Gastroesophageal sphincter (tissue), 4 donors: ENCODE measurements around the gene ITGB1BP2. TPM values are rescaled to one million over a fixed set of nuclear protein-coding genes. Genes with fewer than 3 reads are reported as not detected.
"Not testable (repeated sequence)": the region's sequence is repeated elsewhere in the genome, so short reads cannot be mapped to it uniquely, and the experiment has no call there.

Experiments used
- ATAC-seq: fragments of 150-250 bp; one replicate; pipeline ENCODE4 v1.9.1; 2016; ENCODE audit warnings: mild to moderate bottlenecking, moderate library complexity
- H3K27ac ChIP-seq, 4 donors: fragments of 200-600 bp; sonication (generic) in 3 of 4; 1 replicate in 3 of 4; 2 replicates in 1 of 4; pipeline ENCODE4 v1.5.1; 2016 to 2019
- H3K27me3 ChIP-seq: fragments of 200-600 bp; sonication (generic); one replicate; pipeline ENCODE4 v1.5.1; 2019
- H3K36me3 ChIP-seq, 2 donors: fragments of 200-600 bp; sonication (generic); one replicate each; pipeline ENCODE4 v1.5.1; 2019; ENCODE audit warnings: control low read depth in 1 of 2
- H3K4me1 ChIP-seq, 3 donors: fragments of 200-600 bp; sonication (generic); 1 replicate in 2 of 3; 2 replicates in 1 of 3; pipeline ENCODE4 v1.5.1; 2016 to 2019; ENCODE audit warnings: control low read depth in 2 of 3
- H3K4me3 ChIP-seq, 2 donors: fragments of 200-600 bp; sonication (generic); one replicate each; pipeline ENCODE4 v1.5.1; 2019; ENCODE audit warnings: mild to moderate bottlenecking in 1 of 2, moderate library complexity in 1 of 2
- H3K9me3 ChIP-seq, 3 donors: fragments of 200-600 bp; sonication (generic); one replicate each; pipeline ENCODE4 v1.5.1; 2017 to 2019; ENCODE audit warnings: control low read depth in 2 of 3
- CTCF ChIP-seq, 4 experiments: fragments of 200-600 bp in 2 of 4; fragments of 450-650 bp in 2 of 4; sonication (generic) in 1 of 4; IDR thresholded peaks; one replicate each; pipeline ENCODE4 v1.5.1; 2017 to 2019; ENCODE audit warnings: antibody characterized with exemption in 4 of 4, mild to moderate bottlenecking in 2 of 4, moderate library complexity in 2 of 4
- EP300 ChIP-seq: sonication (generic); formaldehyde crosslinking; IDR thresholded peaks from one replicate; pipeline ENCODE4 v1.6.1; 2017; ENCODE audit warnings: antibody characterized with exemption, mild to moderate bottlenecking
- POLR2A ChIP-seq, 2 donors: fragments of 450-650 bp; IDR thresholded peaks; one replicate each; pipeline ENCODE4 v1.6.1; 2017; ENCODE audit warnings: antibody characterized with exemption in 2 of 2, mild to moderate bottlenecking in 2 of 2, moderate library complexity in 1 of 2
- POLR2AphosphoS5 ChIP-seq: sonication (generic); formaldehyde crosslinking; IDR thresholded peaks from one replicate; pipeline ENCODE4 v1.6.1; 2017; ENCODE audit warnings: antibody characterized with exemption
- WGBS, 2 donors: methylation state at CpG; one replicate each; pipeline ENCODE4 v1.1.5; 2018; ENCODE audit warnings: low coverage in 1 of 2; 5-methylcytosine and 5-hydroxymethylcytosine counted together
- total RNA-seq, 4 donors: library from RNA; depleted of rRNA; stranded (reverse); fragments of >200 nt; gene quantifications; one replicate each; pipeline ENCODE4 v1.1.0, GENCODE V29; 2016

ITGB1BP2 gene
- total RNA-seq, 4 donors from 2014 or later: 7.1 to 37.5 (median 25.6) TPM

- Histone ChIP-seq H3K27me3 (no peaks in the 10 kb centered on the region), H3K4me3 (no peak overlapping the region), H3K9me3 (no peaks in the 10 kb centered on the region), H3K4me1 (peaks cover 0 to 20% (median 0%) of the 10 kb centered on the region in 3 donors), H3K36me3 (peaks cover 0 to 12% of the 10 kb centered on the region in 2 donors), H3K27ac (peak overlapping the region in 2 of 4 donors; percentile 19 to 20)
- no peak for TF ChIP-seq CTCF (IDR thresholded peaks at IDR 0.05)
- no peak for TF ChIP-seq POLR2A (IDR thresholded peaks at IDR 0.05)
- no peak for TF ChIP-seq EP300
- no peak for TF ChIP-seq POLR2AphosphoS5
- WGBS, 2 donors: 75 to 80% methylated on average over 2 of the region's 2 CpGs
- ATAC-seq: no peak
These were observed 3.0 kb downstream of the ITGB1BP2 start for GRCh38 chrX:71304561-71304960.

- Histone ChIP-seq H3K27ac (peak overlapping the region in 3 of 4 donors; percentile 20 to 63 (median 25)), H3K36me3 (no peaks in the 10 kb centered on the region), H3K9me3 (no peaks in the 10 kb centered on the region), H3K4me1 (no peaks in the 10 kb centered on the region), H3K4me3 (no peak overlapping the region), H3K27me3 (no peaks in the 10 kb centered on the region)
- 38 to 86% methylated on average over 7 of the region's 7 CpGs for WGBS, 2 donors
- no peak for ATAC-seq
- no peak for TF ChIP-seq EP300
- no peak for TF ChIP-seq POLR2A (IDR thresholded peaks at IDR 0.05)
- TF ChIP-seq CTCF (IDR thresholded peaks at IDR 0.05): no peak
These were observed 14.4 kb downstream of the ITGB1BP2 start for GRCh38 chrX:71315917-71316316.

GRCh38 chrX:71316959-71317358 is 15.4 kb downstream of the ITGB1BP2 start:
- H3K36me3 ChIP-seq, ATAC-seq, H3K4me3 ChIP-seq, H3K9me3 ChIP-seq, H3K27me3 ChIP-seq, H3K4me1 ChIP-seq: not testable (repeated sequence)
- no CpG with 5 or more reads among the region's 1 CpG for WGBS, 2 donors
- peak overlapping the region in 3 of 4 donors; percentile 25 to 63 (median 51) for H3K27ac ChIP-seq

- ATAC-seq: no peak
- H3K9me3 ChIP-seq: no peaks in the 10 kb centered on the region
- no peak for TF ChIP-seq EP300
- no peak for TF ChIP-seq CTCF (IDR thresholded peaks at IDR 0.05)
- TF ChIP-seq POLR2A (IDR thresholded peaks at IDR 0.05): no peak
- TF ChIP-seq POLR2AphosphoS5: no peak
- H3K27ac ChIP-seq: no peak overlapping the region
- peaks cover 0 to 6% (median 0%) of the 10 kb centered on the region in 3 donors for H3K4me1 ChIP-seq
- no peak overlapping the region for H3K4me3 ChIP-seq
- no peaks in the 10 kb centered on the region for H3K27me3 ChIP-seq
- no CpG with 5 or more reads among the region's 1 CpG for WGBS, 2 donors
- no peaks in the 10 kb centered on the region for H3K36me3 ChIP-seq
These were observed 18.6 kb downstream of the ITGB1BP2 start for GRCh38 chrX:71320126-71320525.

- Histone ChIP-seq H3K36me3 (no peaks in the 10 kb centered on the region), H3K27me3 (no peaks in the 10 kb centered on the region), H3K9me3 (no peaks in the 10 kb centered on the region), H3K27ac (peak overlapping the region in 2 of 4 donors; percentile 45 to 54), H3K4me1 (peaks cover 0 to 6% (median 0%) of the 10 kb centered on the region in 3 donors), H3K4me3 (no peak overlapping the region)
- no peak for TF ChIP-seq POLR2AphosphoS5
- TF ChIP-seq EP300: no peak
- no peak for TF ChIP-seq CTCF (IDR thresholded peaks at IDR 0.05)
- no peak for TF ChIP-seq POLR2A (IDR thresholded peaks at IDR 0.05)
- no peak for ATAC-seq
- 67% methylated on average over 1 of the region's 1 CpG; no CpG with 5 or more reads in 1 of the 2 donors for WGBS, 2 donors
These were observed 20.2 kb downstream of the ITGB1BP2 start for GRCh38 chrX:71321731-71322130.

GRCh38 chrX:71324452-71324851 is 22.9 kb downstream of the ITGB1BP2 start:
- 96 to 100% methylated on average over 1 to 5 of the region's 11 CpGs for WGBS, 2 donors

More at GRCh38 chrX:71324452-71324851, 22.9 kb downstream of the ITGB1BP2 start:
- not testable (repeated sequence) for H3K4me1 ChIP-seq, H3K4me3 ChIP-seq, H3K27ac ChIP-seq, ATAC-seq, H3K27me3 ChIP-seq, H3K36me3 ChIP-seq, H3K9me3 ChIP-seq
